ENCODE results near the gene SLC6A18. TPM values are rescaled to one million over a fixed set of nuclear protein-coding genes. Genes with fewer than 3 reads are reported as not detected.

Gene SLC6A18
- total and polyA plus RNA-seq, 9 of the 15 experiments (the other 6 are each of a cell fraction or from before 2014, with no cell fraction given): not detected

DNA sequence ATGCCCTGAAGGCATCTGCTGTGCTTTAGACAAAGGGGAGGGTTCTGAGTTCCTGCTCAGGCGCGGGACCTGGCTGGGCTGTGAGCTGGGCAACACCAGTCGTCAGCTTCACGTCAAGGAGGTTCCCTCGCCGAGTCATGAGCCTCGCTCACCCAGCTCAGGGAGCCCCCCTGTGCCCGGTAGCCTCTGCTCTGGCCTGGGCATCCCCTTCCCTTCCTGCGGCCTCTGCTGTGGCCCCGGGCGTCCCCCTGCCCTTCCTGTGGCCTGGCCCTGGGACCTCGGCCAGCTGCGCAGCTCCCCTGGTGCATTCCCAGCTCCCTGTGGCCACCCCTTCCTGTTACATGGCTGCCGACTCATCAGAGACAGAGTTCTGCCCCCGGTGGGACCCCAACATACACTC, 39.8 kb downstream of the SLC6A18 start (continued):
- TF ChIP-seq, protein P1, sequence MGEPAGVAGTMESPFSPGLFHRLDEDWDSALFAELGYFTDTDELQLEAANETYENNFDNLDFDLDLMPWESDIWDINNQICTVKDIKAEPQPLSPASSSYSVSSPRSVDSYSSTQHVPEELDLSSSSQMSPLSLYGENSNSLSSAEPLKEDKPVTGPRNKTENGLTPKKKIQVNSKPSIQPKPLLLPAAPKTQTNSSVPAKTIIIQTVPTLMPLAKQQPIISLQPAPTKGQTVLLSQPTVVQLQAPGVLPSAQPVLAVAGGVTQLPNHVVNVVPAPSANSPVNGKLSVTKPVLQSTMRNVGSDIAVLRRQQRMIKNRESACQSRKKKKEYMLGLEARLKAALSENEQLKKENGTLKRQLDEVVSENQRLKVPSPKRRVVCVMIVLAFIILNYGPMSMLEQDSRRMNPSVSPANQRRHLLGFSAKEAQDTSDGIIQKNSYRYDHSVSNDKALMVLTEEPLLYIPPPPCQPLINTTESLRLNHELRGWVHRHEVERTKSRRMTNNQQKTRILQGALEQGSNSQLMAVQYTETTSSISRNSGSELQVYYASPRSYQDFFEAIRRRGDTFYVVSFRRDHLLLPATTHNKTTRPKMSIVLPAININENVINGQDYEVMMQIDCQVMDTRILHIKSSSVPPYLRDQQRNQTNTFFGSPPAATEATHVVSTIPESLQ (CRISPR knock-in tag; IDR thresholded peaks at IDR 0.05): no peak
- TF ChIP-seq RAD21 (CRISPR knock-in tag; conservative IDR thresholded peaks at IDR 0.05 in 1 of 2, IDR thresholded peaks at IDR 0.05 in 1 of 2) (no peak), ZNF23 (CRISPR knock-in tag; IDR thresholded peaks at IDR 0.05) (no peak), ZNF408 (CRISPR knock-in tag; IDR thresholded peaks at IDR 0.05; ENCODE audit: low read depth) (no peak)
- TF ChIP-seq, protein P2, sequence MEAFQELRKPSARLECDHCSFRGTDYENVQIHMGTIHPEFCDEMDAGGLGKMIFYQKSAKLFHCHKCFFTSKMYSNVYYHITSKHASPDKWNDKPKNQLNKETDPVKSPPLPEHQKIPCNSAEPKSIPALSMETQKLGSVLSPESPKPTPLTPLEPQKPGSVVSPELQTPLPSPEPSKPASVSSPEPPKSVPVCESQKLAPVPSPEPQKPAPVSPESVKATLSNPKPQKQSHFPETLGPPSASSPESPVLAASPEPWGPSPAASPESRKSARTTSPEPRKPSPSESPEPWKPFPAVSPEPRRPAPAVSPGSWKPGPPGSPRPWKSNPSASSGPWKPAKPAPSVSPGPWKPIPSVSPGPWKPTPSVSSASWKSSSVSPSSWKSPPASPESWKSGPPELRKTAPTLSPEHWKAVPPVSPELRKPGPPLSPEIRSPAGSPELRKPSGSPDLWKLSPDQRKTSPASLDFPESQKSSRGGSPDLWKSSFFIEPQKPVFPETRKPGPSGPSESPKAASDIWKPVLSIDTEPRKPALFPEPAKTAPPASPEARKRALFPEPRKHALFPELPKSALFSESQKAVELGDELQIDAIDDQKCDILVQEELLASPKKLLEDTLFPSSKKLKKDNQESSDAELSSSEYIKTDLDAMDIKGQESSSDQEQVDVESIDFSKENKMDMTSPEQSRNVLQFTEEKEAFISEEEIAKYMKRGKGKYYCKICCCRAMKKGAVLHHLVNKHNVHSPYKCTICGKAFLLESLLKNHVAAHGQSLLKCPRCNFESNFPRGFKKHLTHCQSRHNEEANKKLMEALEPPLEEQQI (IDR thresholded peaks at IDR 0.05): no peak
- TF ChIP-seq, protein P3, sequence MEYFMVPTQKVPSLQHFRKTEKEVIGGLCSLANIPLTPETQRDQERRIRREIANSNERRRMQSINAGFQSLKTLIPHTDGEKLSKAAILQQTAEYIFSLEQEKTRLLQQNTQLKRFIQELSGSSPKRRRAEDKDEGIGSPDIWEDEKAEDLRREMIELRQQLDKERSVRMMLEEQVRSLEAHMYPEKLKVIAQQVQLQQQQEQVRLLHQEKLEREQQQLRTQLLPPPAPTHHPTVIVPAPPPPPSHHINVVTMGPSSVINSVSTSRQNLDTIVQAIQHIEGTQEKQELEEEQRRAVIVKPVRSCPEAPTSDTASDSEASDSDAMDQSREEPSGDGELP (CRISPR knock-in tag; IDR thresholded peaks at IDR 0.05; ENCODE audit: borderline replicate concordance): no peak

All from K562 (cell line).